B cell (primary cell): Measurements from ENCODE around the gene ZNF222. TPM values are rescaled to one million over a fixed set of nuclear protein-coding genes. Genes with fewer than 3 reads are reported as not detected.

ENCODE experiments used
- ATAC-seq: fragments of 200-7000 bp; cut with Tn5 transposase; one replicate; pipeline ENCODE4 v1.10.0; 2021; ENCODE audit warnings: low read depth, mild to moderate bottlenecking, moderate number of reproducible peaks, moderate library complexity
- CTCF ChIA-PET: fragments of 350-600 bp; sonication (Branson Sonifier 250); formaldehyde crosslinking; loops from one replicate; lab custom pipeline; 2021; ENCODE audit warnings: antibody characterized with exemption, inconsistent platforms; lab: Charles Lee
- POLR2A ChIA-PET: fragments of 350-600 bp; sonication (Branson Sonifier 250); formaldehyde crosslinking; loops from one replicate; lab custom pipeline; 2021; ENCODE audit warnings: antibody characterized with exemption; lab: Charles Lee
- DNase-seq: peaks from one replicate; pipeline ENCODE4 v3.0.0; 2013
- H2AFZ ChIP-seq: 2 replicates; pipeline ENCODE4 v1.6.1; 2012; ENCODE audit warnings: mild to moderate bottlenecking, low read depth, low read length; ENCODE audit not compliant: insufficient read depth, poor library complexity, severe bottlenecking
- H3K27ac ChIP-seq, 2 donors: 1 replicate in 1 of 2; 2 replicates in 1 of 2; pipeline ENCODE4 v1.5.1; 2012 to 2013; ENCODE audit warnings: low read length in 2 of 2, mild to moderate bottlenecking in 2 of 2, moderate library complexity in 1 of 2
- H3K27me3 ChIP-seq, 4 experiments: fragments of 200-600 bp in 1 of 4; sonication (generic) in 1 of 4; replicated peaks in 1 of 4; 1 replicate in 2 of 4; 2 replicates in 2 of 4; pipeline versions ENCODE4 v1.6.1 to v1.7.0; 2013 to 2016; ENCODE audit warnings: low read length in 3 of 4, mild to moderate bottlenecking in 2 of 4, mixed read lengths in 1 of 4, moderate library complexity in 1 of 4; ENCODE audit not compliant: insufficient read depth in 4 of 4, control insufficient read depth in 3 of 4; ENCODE audit errors: control extremely low read depth in 1 of 4
- H3K36me3 ChIP-seq, 2 experiments: replicated peaks in 1 of 2; 1 replicate in 1 of 2; 2 replicates in 1 of 2; pipeline versions ENCODE4 v1.6.1 to v1.7.1; 2013; ENCODE audit warnings: low read length in 1 of 2; ENCODE audit not compliant: insufficient read depth in 2 of 2, control insufficient read depth in 1 of 2; ENCODE audit errors: control extremely low read depth in 1 of 2, extremely low read depth in 1 of 2
- H3K4me1 ChIP-seq, 2 donors: fragments of 200-600 bp in 1 of 2; sonication (generic) in 1 of 2; 1 replicate in 1 of 2; 2 replicates in 1 of 2; pipeline versions ENCODE4 v1.5.1 to v1.6.1; 2013 to 2017; ENCODE audit warnings: low read length in 2 of 2; ENCODE audit not compliant: control insufficient read depth in 2 of 2, insufficient read depth in 2 of 2
- H3K4me2 ChIP-seq: replicated peaks from 2 replicates; pipeline ENCODE3; 2012; ENCODE audit warnings: mild to moderate bottlenecking, low read depth, low read length; ENCODE audit not compliant: poor library complexity, severe bottlenecking
- H3K4me3 ChIP-seq, 5 experiments: fragments of 200-600 bp in 1 of 5; sonication (generic) in 1 of 5; 1 replicate in 3 of 5; 2 replicates in 2 of 5; pipeline versions ENCODE4 v1.5.1 to v1.7.0; 2011 to 2016; ENCODE audit warnings: low read length in 4 of 5, mild to moderate bottlenecking in 4 of 5, low read depth in 2 of 5, control low read depth in 1 of 5, moderate library complexity in 1 of 5; ENCODE audit not compliant: insufficient read depth in 1 of 5; ENCODE audit errors: control extremely low read depth in 1 of 5, extremely low read depth in 1 of 5
- H3K79me2 ChIP-seq: fragments of 200-600 bp; sonication (generic); one replicate; pipeline ENCODE4 v1.6.0; 2016; ENCODE audit warnings: low read length; ENCODE audit not compliant: control insufficient read depth, insufficient read depth
- H3K9ac ChIP-seq: fragments of 200-600 bp; sonication (generic); 2 replicates; pipeline ENCODE4 v1.6.1; 2017; ENCODE audit warnings: mild to moderate bottlenecking, low read length, moderate library complexity
- H3K9me3 ChIP-seq, 3 donors: one replicate each; pipeline versions ENCODE4 v1.6.1 to v1.7.1; 2013; ENCODE audit warnings: low read length in 2 of 3; ENCODE audit not compliant: control insufficient read depth in 2 of 3, insufficient read depth in 1 of 3; ENCODE audit errors: control extremely low read depth in 1 of 3
- H4K20me1 ChIP-seq: 2 replicates; pipeline ENCODE4 v1.6.0; 2012; ENCODE audit warnings: mild to moderate bottlenecking, low read length; ENCODE audit not compliant: insufficient read depth, control insufficient read depth, poor library complexity, severe bottlenecking
- H3K27ac Mint-ChIP-seq: one replicate; pipeline ENCODE4 v1.8.0; 2021; ENCODE audit warnings: mixed read lengths
- H3K27me3 Mint-ChIP-seq: one replicate; pipeline ENCODE4 v1.8.0; 2021; ENCODE audit warnings: mixed read lengths
- H3K4me1 Mint-ChIP-seq: one replicate; pipeline ENCODE4 v1.8.0; 2021; ENCODE audit warnings: mixed read lengths
- H3K4me3 Mint-ChIP-seq: one replicate; pipeline ENCODE4 v1.8.0; 2021; ENCODE audit warnings: mixed read lengths
- H3K9me3 Mint-ChIP-seq: one replicate; pipeline ENCODE4 v1.8.0; 2022; ENCODE audit warnings: mixed read lengths; ENCODE audit not compliant: insufficient read depth
- CTCF ChIP-seq: fragments of 200-600 bp; IDR thresholded peaks from one replicate; pipeline ENCODE4 v1.8.0; 2022; ENCODE audit warnings: antibody characterized with exemption, mild to moderate bottlenecking
- EZH2 ChIP-seq: IDR thresholded peaks from 2 replicates; pipeline ENCODE4 v1.6.1; 2012; ENCODE audit warnings: borderline replicate concordance, low read depth, mild to moderate bottlenecking, moderate library complexity, low read length; ENCODE audit not compliant: insufficient read depth, poor library complexity, severe bottlenecking
- WGBS: methylation state at CpG from one replicate; pipeline ENCODE4 v1.1.5; 2013; ENCODE audit warnings: missing lambda C conversion rate; ENCODE audit not compliant: insufficient coverage; 5-methylcytosine and 5-hydroxymethylcytosine counted together
- intact Hi-C: fragments of 100-400 bp; cut with micrococcal nuclease; formaldehyde crosslinking; loops from one replicate; pipeline ENCODE4 v1.10.0; 2022
- polyA plus RNA-seq: library from polyadenylated mRNA; depleted of rRNA; stranded (reverse); fragments of >200 nt; gene quantifications from 2 replicates; pipeline ENCODE4 v1.2.3, GENCODE V29; 2012
- total RNA-seq, 2 donors: library from RNA; stranded (reverse); fragments of 120-200 nt in 1 of 2; gene quantifications; 1 replicate in 1 of 2; 2 replicates in 1 of 2; pipeline versions ENCODE4 v1.2.3 to v1.2.4, GENCODE V29; 2013 to 2022

ZNF222 gene
- total and polyA plus RNA-seq, 2 donors (not counting 1 experiment from before 2014, with no cell fraction given): 2.5 to 7.5 TPM

DNA sequence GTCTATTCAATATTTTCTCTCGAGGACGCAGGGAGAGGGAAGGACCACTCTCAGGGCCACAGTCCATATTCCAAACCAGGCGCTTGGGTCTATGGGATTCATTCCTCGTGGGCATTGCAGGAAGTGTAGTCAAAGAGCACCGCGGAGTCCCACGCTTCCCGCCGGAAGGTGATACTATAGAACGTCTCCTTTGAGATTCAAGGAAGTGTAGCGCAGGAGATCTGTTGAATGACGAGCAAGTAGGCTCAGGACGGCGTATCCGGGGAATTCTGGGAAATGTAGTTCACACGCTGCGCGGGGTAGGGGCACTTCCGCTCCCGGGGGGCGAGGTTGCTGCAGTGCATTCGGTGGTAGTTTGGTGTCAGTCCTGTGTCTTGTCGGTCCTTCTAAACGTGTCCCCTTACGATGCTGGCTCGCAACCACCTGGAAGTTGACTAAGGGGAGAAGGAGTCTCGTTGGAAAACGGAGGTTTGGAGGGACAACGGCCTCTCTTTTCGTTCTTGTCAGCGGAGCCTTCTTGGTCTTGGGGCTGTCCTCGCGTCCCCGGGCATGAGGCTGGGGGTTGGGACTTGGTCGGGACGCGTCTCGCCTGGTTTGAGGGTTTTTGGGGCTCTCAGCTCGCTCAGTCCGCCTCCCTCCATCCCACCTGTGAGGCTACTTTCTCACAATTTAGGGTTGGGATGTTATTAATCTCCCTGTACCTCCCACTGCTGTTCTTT, 46.8 kb downstream of the ZNF222 start, which contains the start of gene ZNF284:
Gene ZNF284 (plus strand): TSS at position 336 of the 719 bp plus-strand sequence. CDS start 4,231 bp downstream, outside the sequence.
- Histone ChIP-seq H3K4me3 (peak within 1 kb of the TSS; percentile 68 to 89 (median 76)), H3K9ac (peak within 1 kb of the TSS; percentile 73), H4K20me1 (no peaks in the 10 kb centered on the region), H3K27me3 (no peaks in the 10 kb centered on the region), H2AFZ (peak within 1 kb of the TSS; percentile 94), H3K79me2 (no peaks in the 10 kb centered on the region), H3K36me3 (no peaks in the 10 kb centered on the region), H3K9me3 (peaks cover 11 to 12% (median 12%) of the 10 kb centered on the region in 3 donors), H3K27ac (peak within 1 kb of the TSS; percentile 32 to 47), H3K4me1 (peaks cover 13 to 16% of the 10 kb centered on the region in 2 donors), H3K4me2 (peak within 1 kb of the TSS; percentile 84)
- Mint-ChIP-seq H3K27me3 (no peaks in the 10 kb centered on the region), H3K9me3 (peaks cover 23% of the 10 kb centered on the region), H3K27ac (peak within 1 kb of the TSS; percentile 76), H3K4me3 (peak within 1 kb of the TSS; percentile 89), H3K4me1 (peaks cover 25% of the 10 kb centered on the region)
- POLR2A ChIA-PET: interaction anchor here (0.6 kb wide), 1 partner anchor 140 kb away, joined by 9 read pairs; no protein-coding TSS in a partner anchor
- TF ChIP-seq EZH2: no peak
- TF ChIP-seq CTCF: no peak
- CTCF ChIA-PET: interaction anchor here (1.1 kb wide), 1 partner anchor 9 kb away, joined by 4 read pairs; no protein-coding TSS in a partner anchor
- ATAC-seq (peak; percentile 100), DNase-seq (peak; percentile 89)
- 2% methylated on average over 34 of the region's 40 CpGs for WGBS
- intact Hi-C loops: loop anchor here (1.0 to 10.0 kb wide), 11 partner anchors 21 to 247 kb away; partner anchors contain the start of genes ZNF222, ZNF224, ZNF225 and ZNF226
